T-cell (primary cell): ENCODE measurements around the gene KCNIP1. TPM values are rescaled to one million over a fixed set of nuclear protein-coding genes. Genes with fewer than 3 reads are reported as not detected.

Source experiments
- ATAC-seq, 4 experiments: fragments of 200-7000 bp in 3 of 4; fragments of 150-1000 bp in 1 of 4; cut with Tn5 transposase; replicated peaks in 1 of 4; 1 replicate in 3 of 4; 2 replicates in 1 of 4; pipeline ENCODE4 v1.10.0; 2021; ENCODE audit warnings: moderate library complexity in 3 of 4, mild to moderate bottlenecking in 2 of 4, moderate number of reproducible peaks in 1 of 4
- CTCF ChIA-PET, 2 donors: fragments of 300-600 bp; sonication (Branson Sonifier 250); formaldehyde crosslinking; loops; one replicate each; lab custom pipeline; 2022; ENCODE audit warnings: antibody characterized with exemption in 2 of 2; lab: Charles Lee
- POLR2A ChIA-PET, 2 donors: fragments of 300-600 bp; sonication (Branson Sonifier 250); formaldehyde crosslinking; loops; one replicate each; lab custom pipeline; 2022; ENCODE audit warnings: antibody characterized with exemption in 2 of 2; lab: Charles Lee
- DNase-seq, 35 experiments: peaks; one replicate each; pipeline versions ENCODE4 v3.0.0 to v3.0.0-alpha.2; 2013 to 2023
- H3K27ac ChIP-seq: one replicate; pipeline ENCODE4 v1.5.1; 2013; ENCODE audit warnings: low read length
- H3K27me3 ChIP-seq, 2 experiments: replicated peaks in 1 of 2; 1 replicate in 1 of 2; 2 replicates in 1 of 2; pipeline versions ENCODE4 v1.6.1 to v1.7.0; 2013; ENCODE audit warnings: low read length in 1 of 2, mixed read lengths in 1 of 2; ENCODE audit not compliant: control insufficient read depth in 2 of 2, insufficient read depth in 2 of 2; ENCODE audit errors: extremely low read depth in 1 of 2
- H3K36me3 ChIP-seq, 2 donors: 1 replicate in 1 of 2; 2 replicates in 1 of 2; pipeline versions ENCODE4 v1.6.1 to v1.7.0; 2013; ENCODE audit warnings: low read length in 1 of 2; ENCODE audit not compliant: control insufficient read depth in 2 of 2, insufficient read depth in 1 of 2; ENCODE audit errors: extremely low read depth in 1 of 2
- H3K4me1 ChIP-seq, 2 experiments: 1 replicate in 1 of 2; 2 replicates in 1 of 2; pipeline versions ENCODE4 v1.6.1 to v1.7.0; 2013; ENCODE audit warnings: low read length in 2 of 2, mixed read lengths in 1 of 2; ENCODE audit not compliant: insufficient read depth in 2 of 2, control insufficient read depth in 1 of 2; ENCODE audit errors: extremely low read depth in 1 of 2
- H3K4me3 ChIP-seq, 2 donors: 1 replicate in 1 of 2; 2 replicates in 1 of 2; pipeline versions ENCODE4 v1.5.1 to v1.7.0; 2013; ENCODE audit warnings: mild to moderate bottlenecking in 2 of 2, low read length in 1 of 2, moderate library complexity in 1 of 2; ENCODE audit not compliant: control insufficient read depth in 1 of 2; ENCODE audit errors: extremely low read depth in 1 of 2
- H3K9me3 ChIP-seq: 2 replicates; pipeline ENCODE4 v1.7.0; 2013
- H3K27ac Mint-ChIP-seq, 2 donors: one replicate each; pipeline ENCODE4 v1.8.0; 2020 to 2021; ENCODE audit warnings: mild to moderate bottlenecking in 2 of 2, mixed read lengths in 2 of 2
- H3K27me3 Mint-ChIP-seq, 2 donors: one replicate each; pipeline ENCODE4 v1.8.0; 2021 to 2022; ENCODE audit warnings: mixed read lengths in 2 of 2
- H3K36me3 Mint-ChIP-seq: one replicate; pipeline ENCODE4 v1.8.0; 2021; ENCODE audit warnings: mixed read lengths
- H3K4me1 Mint-ChIP-seq, 3 donors: one replicate each; pipeline ENCODE4 v1.8.0; 2020 to 2022; ENCODE audit warnings: mixed read lengths in 3 of 3, mild to moderate bottlenecking in 1 of 3
- H3K4me3 Mint-ChIP-seq, 3 donors: one replicate each; pipeline ENCODE4 v1.8.0; 2020 to 2022; ENCODE audit warnings: mild to moderate bottlenecking in 3 of 3, mixed read lengths in 3 of 3, moderate library complexity in 3 of 3
- H3K9me3 Mint-ChIP-seq, 3 donors: one replicate each; pipeline ENCODE4 v1.8.0; 2020 to 2022; ENCODE audit warnings: mixed read lengths in 3 of 3
- WGBS: methylation state at CpG from one replicate; pipeline ENCODE4 v1.1.5; 2013; ENCODE audit warnings: missing lambda C conversion rate; ENCODE audit not compliant: insufficient coverage; 5-methylcytosine and 5-hydroxymethylcytosine counted together
- total RNA-seq, 35 experiments: library from RNA in 6 of 35; stranded (reverse) in 6 of 35; fragments of 120-200 nt in 1 of 35; gene quantifications; one replicate each; pipeline versions ENCODE4 v1.2.1 to v1.2.4 and lab custom pipeline; 2013 to 2026

The KCNIP1 gene
- total RNA-seq, 5 donors from 2014 or later (not counting 1 experiment from before 2014, with no cell fraction given): not detected

DNA sequence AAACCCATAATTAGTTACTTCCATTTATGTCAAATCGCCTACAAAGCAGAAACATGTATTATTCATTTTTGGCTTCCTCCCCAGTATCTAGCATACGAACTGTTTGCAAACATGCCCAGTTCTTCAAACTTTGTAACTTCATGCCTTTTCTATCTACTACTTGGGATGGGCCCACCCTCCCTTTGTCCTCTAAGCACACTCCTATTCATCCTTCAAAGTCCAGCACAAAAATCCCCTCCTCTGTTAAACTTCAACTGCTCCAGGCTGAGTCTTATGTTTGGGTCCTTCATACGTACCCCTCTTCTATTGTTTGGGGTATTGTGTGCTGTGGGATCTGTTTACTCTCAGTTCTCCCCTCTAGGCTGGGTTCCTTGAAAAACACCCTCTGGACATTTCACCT, 55.5 kb downstream of the KCNIP1 start:
- WGBS: 67% methylated on average over 2 of the region's 3 CpGs
- Mint-ChIP-seq H3K27ac (no peak overlapping the region), H3K4me3 (no peak overlapping the region), H3K9me3 (no peaks in the 10 kb centered on the region), H3K36me3 (no peaks in the 10 kb centered on the region), H3K4me1 (no peaks in the 10 kb centered on the region), H3K27me3 (peaks cover 15 to 21% of the 10 kb centered on the region in 2 donors)
- H3K9me3 ChIP-seq: no peaks in the 10 kb centered on the region
- H3K4me1 ChIP-seq: no peaks in the 10 kb centered on the region
- no peak for DNase-seq
- H3K27me3 ChIP-seq: peaks cover 0 to 32% of the 10 kb centered on the region in 2 experiments
- ATAC-seq: no peak
- ChIA-PET CTCF (no interaction called here), POLR2A (no interaction called here)
- H3K4me3 ChIP-seq: no peak overlapping the region
- H3K27ac ChIP-seq: no peak overlapping the region
- no peaks in the 10 kb centered on the region for H3K36me3 ChIP-seq

DNA sequence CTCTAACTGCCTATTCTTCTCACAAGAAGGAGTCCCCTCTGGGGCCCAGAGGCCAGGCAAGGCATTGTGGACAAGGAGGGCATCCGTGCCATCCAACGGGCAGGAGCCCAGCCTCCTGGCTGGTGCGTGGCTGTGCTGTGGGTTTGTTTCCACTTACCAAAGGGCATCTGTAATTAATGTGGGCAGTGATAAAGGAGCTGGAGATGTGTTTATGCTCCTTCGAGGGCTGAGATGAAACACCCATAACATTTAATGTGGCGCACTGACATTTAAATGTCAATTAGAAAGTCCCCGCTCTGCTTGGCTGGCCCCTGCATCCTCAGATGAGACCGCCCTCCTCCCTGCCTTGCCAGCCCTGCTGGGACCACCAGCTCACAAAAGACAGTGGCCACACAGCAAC, 57.1 kb downstream of the KCNIP1 start:
- no peak for ATAC-seq
- POLR2A ChIA-PET: no interaction called here

DNA sequence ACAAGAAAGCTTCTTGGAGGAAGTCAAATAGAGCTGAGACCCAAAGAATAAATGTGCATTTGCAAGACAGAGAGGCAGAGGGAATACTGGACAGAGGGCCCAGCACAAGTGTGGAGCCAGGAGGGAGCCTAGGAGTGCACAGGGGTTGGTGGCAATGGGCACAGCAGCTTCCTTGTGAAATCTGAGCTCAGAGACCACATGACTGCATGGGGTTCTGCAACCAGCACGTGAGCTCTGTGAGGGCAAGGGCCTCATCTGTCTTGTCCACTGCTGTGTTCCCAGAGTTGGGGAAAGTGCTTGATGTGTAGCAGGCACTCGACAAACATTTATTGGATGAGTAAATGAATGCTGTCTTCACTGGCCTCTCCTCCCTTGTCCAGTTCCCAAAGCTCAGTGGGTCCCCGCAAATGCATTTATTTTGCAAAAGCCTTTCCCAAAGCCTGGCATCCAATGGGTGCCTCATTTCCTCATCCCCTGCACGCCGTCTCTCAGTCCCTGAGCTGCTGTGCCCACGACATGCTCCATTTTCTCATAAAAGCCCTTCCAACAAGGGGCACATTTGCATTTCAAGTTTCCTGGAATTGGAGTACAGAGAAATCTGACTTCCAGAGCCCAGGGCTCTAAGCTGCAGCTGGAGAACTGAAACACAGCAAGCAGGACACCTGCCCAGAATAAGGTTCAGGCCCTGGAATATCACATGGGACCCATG, 58.5 kb downstream of the KCNIP1 start:
- Histone ChIP-seq H3K4me1 (no peaks in the 10 kb centered on the region), H3K36me3 (no peaks in the 10 kb centered on the region), H3K9me3 (no peaks in the 10 kb centered on the region), H3K27ac (no peak overlapping the region), H3K4me3 (no peak overlapping the region), H3K27me3 (peaks cover 0 to 13% of the 10 kb centered on the region in 2 experiments)
- no peak for ATAC-seq
- H3K27ac Mint-ChIP-seq: no peak overlapping the region
- POLR2A ChIA-PET: no interaction called here
- DNase-seq: no peak
- H3K27me3 Mint-ChIP-seq: peaks cover 31% of the 10 kb centered on the region in 2 donors
- no peaks in the 10 kb centered on the region for H3K4me1 Mint-ChIP-seq
- no peaks in the 10 kb centered on the region for H3K36me3 Mint-ChIP-seq
- 83% methylated on average over 5 of the region's 6 CpGs for WGBS
- H3K4me3 Mint-ChIP-seq: no peak overlapping the region
- CTCF ChIA-PET: no interaction called here
- no peaks in the 10 kb centered on the region for H3K9me3 Mint-ChIP-seq

More for the DNA sequence above, 57.1 kb downstream of the KCNIP1 start:
- H3K27me3 Mint-ChIP-seq: peaks cover 19% of the 10 kb centered on the region in 2 donors
- H3K4me1 Mint-ChIP-seq: no peaks in the 10 kb centered on the region
- no peak overlapping the region for H3K4me3 Mint-ChIP-seq
- H3K27ac Mint-ChIP-seq: no peak overlapping the region
- no peaks in the 10 kb centered on the region for H3K36me3 Mint-ChIP-seq
- CTCF ChIA-PET: no interaction called here
- 87% methylated on average over 5 of the region's 7 CpGs for WGBS
- Histone ChIP-seq H3K9me3 (no peaks in the 10 kb centered on the region), H3K27ac (no peak overlapping the region), H3K4me1 (no peaks in the 10 kb centered on the region), H3K27me3 (peaks cover 0 to 16% of the 10 kb centered on the region in 2 experiments), H3K4me3 (no peak overlapping the region), H3K36me3 (no peaks in the 10 kb centered on the region)
- H3K9me3 Mint-ChIP-seq: no peaks in the 10 kb centered on the region
- no peak for DNase-seq

DNA sequence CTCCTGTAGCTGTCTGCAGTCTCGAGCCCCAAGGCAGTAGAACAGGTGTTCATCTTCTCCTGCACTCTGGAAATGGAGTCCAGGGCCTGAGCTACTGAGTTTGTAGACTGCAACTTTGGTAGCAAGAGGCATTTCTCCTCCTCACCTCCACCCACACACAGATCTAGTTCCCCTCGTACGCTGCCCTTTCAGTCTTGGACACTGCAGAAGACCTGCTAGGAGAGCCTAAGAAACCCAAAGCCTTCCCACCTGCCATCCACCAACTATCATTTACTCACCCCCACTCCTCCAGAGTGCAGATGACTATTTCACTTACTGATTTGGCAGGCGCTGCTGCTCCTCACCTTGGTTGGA, 59.0 kb downstream of the KCNIP1 start:
- ChIA-PET CTCF (no interaction called here), POLR2A (no interaction called here)
- 40% methylated on average over 1 of the region's 4 CpGs for WGBS
- Histone ChIP-seq H3K27ac (no peak overlapping the region), H3K27me3 (peaks cover 0 to 15% of the 10 kb centered on the region in 2 experiments), H3K9me3 (no peaks in the 10 kb centered on the region), H3K4me1 (no peaks in the 10 kb centered on the region), H3K4me3 (no peak overlapping the region), H3K36me3 (no peaks in the 10 kb centered on the region)
- no peak for DNase-seq
- peaks cover 33% of the 10 kb centered on the region in 2 donors for H3K27me3 Mint-ChIP-seq
- H3K9me3 Mint-ChIP-seq: no peaks in the 10 kb centered on the region
- no peak overlapping the region for H3K27ac Mint-ChIP-seq
- H3K4me3 Mint-ChIP-seq: no peak overlapping the region
- no peaks in the 10 kb centered on the region for H3K36me3 Mint-ChIP-seq
- H3K4me1 Mint-ChIP-seq: no peaks in the 10 kb centered on the region
- no peak for ATAC-seq

DNA sequence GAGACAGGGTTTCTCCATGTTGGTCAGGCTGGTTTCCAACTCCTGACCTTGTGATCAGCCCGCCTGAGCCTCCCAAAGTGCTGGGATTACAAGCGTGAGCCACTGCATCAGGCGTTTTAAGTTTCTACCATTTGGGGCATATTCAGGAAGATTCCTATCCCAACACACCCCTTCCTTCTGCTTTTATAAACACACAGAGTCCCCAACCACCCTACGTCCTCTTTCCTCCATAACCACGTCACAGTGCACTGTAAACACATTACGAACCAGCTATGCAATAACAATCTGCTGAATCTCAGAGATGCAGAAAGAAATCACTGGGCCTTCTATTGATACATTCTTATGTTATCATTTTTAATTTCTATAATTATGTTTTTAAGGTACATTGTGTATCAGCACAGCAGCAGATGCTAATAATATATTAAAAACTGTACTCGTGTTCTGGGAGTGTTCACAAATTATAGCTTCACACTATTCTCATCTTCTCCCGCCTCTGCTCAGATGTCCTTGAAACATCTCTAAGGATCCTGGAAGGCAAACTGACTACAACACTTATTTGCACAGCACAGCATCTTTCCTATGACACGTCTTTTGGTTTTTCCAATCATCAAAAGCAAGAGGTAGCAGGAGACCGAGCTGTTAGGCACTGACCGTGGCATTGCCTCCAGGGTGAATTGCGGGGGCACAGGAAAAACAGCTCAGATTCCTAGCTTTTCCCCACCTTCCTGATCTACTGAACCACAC, 60.2 kb downstream of the KCNIP1 start:
- Mint-ChIP-seq H3K4me1 (no peaks in the 10 kb centered on the region), H3K27me3 (peaks cover 33% of the 10 kb centered on the region in 2 donors), H3K27ac (no peak overlapping the region), H3K4me3 (no peak overlapping the region), H3K36me3 (no peaks in the 10 kb centered on the region), H3K9me3 (no peaks in the 10 kb centered on the region)
- Histone ChIP-seq H3K36me3 (no peaks in the 10 kb centered on the region), H3K4me3 (no peak overlapping the region), H3K27me3 (peaks cover 0 to 15% of the 10 kb centered on the region in 2 experiments), H3K4me1 (no peaks in the 10 kb centered on the region), H3K27ac (no peak overlapping the region), H3K9me3 (no peaks in the 10 kb centered on the region)
- DNase-seq (no peak), ATAC-seq (no peak)
- ChIA-PET CTCF (no interaction called here), POLR2A (no interaction called here)
- WGBS: 57% methylated on average over 10 of the region's 12 CpGs

DNA sequence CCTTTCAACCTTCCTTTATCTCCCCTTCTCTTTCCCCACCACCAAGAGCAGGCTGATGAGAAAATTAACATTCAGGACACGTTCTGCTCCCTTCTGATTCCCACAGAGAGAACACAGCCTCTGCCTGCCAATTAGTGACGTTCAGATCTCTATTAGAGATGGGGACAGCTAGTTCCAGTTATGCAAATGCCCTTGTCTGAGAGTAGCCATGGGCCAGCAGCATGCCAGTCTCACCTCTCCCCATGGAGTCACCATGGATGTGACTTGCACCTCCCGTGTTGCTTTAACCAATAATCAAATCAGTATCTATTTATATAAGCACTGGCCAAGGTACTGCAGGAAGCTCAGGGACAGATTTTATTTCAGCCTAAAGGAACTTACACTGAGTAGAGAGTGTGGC, 61.3 kb downstream of the KCNIP1 start:
- Mint-ChIP-seq H3K4me1 (no peaks in the 10 kb centered on the region), H3K9me3 (no peaks in the 10 kb centered on the region), H3K27ac (no peak overlapping the region), H3K36me3 (no peaks in the 10 kb centered on the region), H3K27me3 (peaks cover 30 to 38% of the 10 kb centered on the region in 2 donors), H3K4me3 (no peak overlapping the region)
- CTCF ChIA-PET: no interaction called here
- no peak for ATAC-seq
- H3K27ac ChIP-seq: no peak overlapping the region
- peaks cover 0 to 18% of the 10 kb centered on the region in 2 experiments for H3K27me3 ChIP-seq
- H3K36me3 ChIP-seq: no peaks in the 10 kb centered on the region
- no peak overlapping the region for H3K4me3 ChIP-seq
- POLR2A ChIA-PET: interaction anchor here in 1 of 2 donors (0.6 kb wide), 1 partner anchor 12 kb away, joined by 3 read pairs; no protein-coding TSS in a partner anchor
- DNase-seq: no peak
- no peaks in the 10 kb centered on the region for H3K4me1 ChIP-seq
- H3K9me3 ChIP-seq: no peaks in the 10 kb centered on the region
- WGBS: no CpG with 5 or more reads among the region's 3 CpGs
